HG03064 (cell line): Measurements from ENCODE around the gene PLEKHM2.
"Not testable (repeated sequence)": the region's sequence is repeated elsewhere in the genome, so short reads cannot be mapped to it uniquely, and the experiment has no call there.

Source experiments
- ATAC-seq: cut with Tn5 transposase; IDR thresholded peaks from one replicate; pipeline ENCODE4 v1.9.1; 2021; ENCODE audit warnings: low read depth; ENCODE audit not compliant: unreplicated experiment

Gene PLEKHM2, protein sequence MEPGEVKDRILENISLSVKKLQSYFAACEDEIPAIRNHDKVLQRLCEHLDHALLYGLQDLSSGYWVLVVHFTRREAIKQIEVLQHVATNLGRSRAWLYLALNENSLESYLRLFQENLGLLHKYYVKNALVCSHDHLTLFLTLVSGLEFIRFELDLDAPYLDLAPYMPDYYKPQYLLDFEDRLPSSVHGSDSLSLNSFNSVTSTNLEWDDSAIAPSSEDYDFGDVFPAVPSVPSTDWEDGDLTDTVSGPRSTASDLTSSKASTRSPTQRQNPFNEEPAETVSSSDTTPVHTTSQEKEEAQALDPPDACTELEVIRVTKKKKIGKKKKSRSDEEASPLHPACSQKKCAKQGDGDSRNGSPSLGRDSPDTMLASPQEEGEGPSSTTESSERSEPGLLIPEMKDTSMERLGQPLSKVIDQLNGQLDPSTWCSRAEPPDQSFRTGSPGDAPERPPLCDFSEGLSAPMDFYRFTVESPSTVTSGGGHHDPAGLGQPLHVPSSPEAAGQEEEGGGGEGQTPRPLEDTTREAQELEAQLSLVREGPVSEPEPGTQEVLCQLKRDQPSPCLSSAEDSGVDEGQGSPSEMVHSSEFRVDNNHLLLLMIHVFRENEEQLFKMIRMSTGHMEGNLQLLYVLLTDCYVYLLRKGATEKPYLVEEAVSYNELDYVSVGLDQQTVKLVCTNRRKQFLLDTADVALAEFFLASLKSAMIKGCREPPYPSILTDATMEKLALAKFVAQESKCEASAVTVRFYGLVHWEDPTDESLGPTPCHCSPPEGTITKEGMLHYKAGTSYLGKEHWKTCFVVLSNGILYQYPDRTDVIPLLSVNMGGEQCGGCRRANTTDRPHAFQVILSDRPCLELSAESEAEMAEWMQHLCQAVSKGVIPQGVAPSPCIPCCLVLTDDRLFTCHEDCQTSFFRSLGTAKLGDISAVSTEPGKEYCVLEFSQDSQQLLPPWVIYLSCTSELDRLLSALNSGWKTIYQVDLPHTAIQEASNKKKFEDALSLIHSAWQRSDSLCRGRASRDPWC

DNA sequence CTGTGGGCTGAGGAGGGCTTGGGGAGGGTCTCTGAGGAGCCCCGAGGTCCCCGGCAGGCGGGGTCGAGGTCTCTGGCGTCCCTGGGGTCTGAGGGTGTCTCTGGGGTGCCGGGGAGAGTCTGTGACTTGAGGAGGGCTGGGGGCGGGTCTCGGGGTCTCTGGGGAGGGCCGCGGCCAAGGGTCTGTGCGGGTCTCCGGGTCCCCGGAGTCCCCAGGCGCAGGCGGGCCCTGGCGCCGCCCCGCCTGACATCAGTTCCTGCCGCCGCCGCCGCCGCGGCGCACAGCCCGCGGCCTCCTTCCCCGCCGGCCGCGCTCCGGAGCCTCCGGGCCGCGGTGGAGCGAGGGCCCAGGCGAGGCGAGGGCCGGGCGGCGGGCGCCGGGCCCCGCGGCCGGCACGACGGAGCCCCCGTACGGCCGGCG, at the start of gene PLEKHM2:
PLEKHM2 (plus strand) TSS at position 279 of the 420 bp plus-strand sequence. CDS start 239 bp downstream, outside the sequence.
- no peak for ATAC-seq

DNA sequence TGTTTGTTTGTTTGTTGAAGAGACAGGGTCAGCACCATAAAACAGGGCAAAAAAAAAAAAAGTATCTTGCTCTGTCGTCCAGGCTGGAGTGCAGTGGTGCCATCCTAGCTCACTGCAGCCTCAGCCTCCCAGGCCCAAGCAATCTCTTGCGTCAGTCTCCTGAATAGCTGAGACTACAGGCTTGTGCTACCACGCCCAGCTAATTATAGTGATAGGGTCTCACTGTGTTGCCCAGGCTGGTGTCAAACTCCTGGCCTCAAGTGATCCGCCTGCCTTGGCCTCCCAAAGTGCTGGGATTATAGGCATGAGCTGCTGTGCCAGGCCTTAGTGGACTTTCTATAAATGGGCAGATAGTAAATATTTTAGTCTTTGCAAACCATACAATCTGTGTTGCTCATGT, 47.7 kb upstream of the PLEKHM2 start:
- ATAC-seq: no peak

DNA sequence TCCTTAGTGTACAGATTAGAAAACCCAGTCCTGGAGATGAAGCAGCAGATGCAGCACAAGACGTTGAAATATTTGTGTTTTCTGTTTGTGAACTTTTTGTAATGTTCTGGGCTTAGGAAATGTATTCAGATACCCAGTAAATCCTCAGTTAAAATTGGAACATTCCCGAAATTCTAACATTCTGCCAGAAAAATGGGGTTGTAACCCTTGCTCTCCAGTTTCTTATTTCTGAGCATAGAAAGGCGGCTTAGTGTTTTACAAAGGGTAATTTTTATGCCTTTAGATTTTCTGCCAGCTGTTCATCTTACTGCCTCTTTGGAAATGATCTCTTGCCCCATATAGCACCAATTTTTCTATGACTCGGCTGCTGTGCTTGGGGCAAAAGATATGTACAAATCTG, 46.3 kb upstream of the PLEKHM2 start:
- no peak for ATAC-seq

DNA sequence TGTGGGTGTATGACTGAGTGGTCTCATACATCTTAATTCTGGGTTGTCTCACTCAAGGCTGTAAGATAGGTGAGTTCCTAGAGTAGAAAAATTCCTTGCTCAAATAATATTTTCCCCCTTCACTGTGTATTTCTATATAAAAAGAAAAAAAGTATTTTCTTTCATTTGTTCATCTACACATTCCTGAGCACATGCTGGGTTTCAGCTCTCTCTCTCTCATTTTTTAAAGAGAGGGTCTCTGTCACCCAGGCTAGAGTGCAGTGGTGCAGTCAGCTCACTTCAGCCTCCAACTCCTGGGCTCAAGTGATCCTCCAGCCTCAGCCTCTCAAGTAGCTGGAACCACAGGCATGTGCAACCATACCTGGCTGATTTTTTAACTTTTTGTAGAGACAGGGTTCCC, 44.9 kb upstream of the PLEKHM2 start:
- ATAC-seq: no peak

DNA sequence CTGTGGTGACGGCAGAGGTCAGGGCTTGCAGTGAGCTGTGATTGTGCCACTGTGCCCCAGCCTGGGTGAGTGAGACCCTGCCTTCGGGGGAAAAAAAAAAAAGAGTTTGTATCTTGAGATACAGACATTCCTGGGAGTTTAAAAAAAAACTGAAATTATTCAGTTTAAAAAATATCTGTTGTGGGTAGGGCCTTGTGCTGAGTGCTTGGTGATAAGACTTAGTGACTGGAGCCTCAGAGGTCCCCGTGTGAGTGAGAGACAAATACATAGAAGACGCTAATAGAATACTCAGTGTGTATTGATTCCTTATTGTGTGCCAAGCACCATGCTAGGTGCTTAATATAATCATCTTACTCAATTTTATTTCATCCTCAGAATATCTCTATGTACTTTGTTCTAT, 44.2 kb upstream of the PLEKHM2 start:
- no peak for ATAC-seq

DNA sequence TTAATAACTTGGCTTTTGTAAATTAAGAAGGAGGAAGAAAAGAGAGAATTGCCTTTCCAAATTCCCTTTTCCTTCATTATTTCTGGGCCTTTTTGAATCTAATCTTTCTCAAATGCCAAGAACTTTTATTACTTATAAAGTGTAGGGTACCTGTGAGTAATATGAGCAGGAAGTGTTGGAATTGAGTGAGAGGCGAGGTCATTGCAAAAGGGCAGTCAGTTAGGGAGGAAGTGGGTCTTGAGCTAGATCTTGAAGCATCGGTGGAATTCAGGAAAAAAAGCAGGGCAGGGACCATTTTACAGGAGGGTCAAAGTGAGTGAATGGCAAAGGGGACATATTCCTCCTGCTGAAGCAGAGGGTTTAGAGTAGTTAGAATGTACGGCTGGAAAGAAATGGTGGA, 43.5 kb upstream of the PLEKHM2 start:
- ATAC-seq: no peak

DNA sequence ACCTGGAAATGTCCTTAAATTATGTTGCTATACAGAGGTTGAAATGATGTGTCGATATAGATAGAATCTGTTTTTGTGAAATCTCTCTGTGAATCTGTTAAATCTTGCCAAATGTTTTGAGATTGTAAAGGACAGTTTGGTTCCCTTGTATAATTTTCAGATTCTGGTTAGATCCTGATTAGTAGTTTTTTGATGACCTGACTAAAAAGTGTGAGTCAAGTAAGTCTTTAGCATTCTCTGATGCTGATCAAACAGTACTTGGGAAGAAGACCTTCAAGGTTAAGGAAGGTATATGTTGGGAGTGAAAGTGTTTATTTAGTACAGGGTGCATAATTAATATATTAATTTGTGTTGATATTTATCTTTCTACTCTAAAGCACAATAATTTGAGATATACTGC, 34.2 kb upstream of the PLEKHM2 start:
- ATAC-seq: no peak

DNA sequence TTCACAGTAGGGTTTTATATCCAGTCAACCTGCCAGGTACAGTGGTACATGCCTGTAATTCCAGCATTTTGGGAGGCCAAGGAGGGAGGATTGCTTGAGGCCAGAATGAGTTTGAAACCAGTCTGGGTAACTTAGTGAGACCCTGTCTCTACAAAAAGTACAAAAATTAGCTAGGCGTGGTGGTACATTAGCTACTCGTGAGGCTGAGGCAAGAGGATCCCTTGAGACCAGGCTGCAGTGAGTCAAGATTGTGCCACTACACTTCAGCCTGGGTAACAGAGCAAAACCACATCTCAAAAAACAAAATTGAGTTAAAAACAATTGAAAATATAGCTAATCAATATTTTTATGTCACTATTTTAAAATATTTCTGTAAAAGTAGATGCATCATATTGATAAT, 33.7 kb upstream of the PLEKHM2 start:
- no peak for ATAC-seq

DNA sequence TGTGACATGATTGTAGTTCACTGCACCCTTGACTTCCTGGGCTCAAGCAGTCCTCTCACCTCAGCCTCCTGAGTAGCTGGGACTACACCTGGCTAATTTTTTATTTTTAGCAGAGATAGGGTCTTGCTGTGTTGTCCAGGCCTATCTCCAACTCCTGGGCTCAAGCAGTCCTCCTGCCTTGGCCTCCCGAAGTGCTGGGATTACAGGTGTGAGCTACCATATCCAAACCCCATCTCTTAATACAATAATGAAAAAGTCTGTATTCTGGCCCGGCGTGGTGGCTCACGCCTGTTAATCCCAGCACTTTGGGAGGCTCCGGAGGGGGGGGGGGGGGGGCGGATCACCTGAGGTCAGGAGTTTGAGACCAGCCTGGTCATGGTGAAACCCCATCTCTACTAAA, 32.0 kb upstream of the PLEKHM2 start:
- not testable (repeated sequence) for ATAC-seq

DNA sequence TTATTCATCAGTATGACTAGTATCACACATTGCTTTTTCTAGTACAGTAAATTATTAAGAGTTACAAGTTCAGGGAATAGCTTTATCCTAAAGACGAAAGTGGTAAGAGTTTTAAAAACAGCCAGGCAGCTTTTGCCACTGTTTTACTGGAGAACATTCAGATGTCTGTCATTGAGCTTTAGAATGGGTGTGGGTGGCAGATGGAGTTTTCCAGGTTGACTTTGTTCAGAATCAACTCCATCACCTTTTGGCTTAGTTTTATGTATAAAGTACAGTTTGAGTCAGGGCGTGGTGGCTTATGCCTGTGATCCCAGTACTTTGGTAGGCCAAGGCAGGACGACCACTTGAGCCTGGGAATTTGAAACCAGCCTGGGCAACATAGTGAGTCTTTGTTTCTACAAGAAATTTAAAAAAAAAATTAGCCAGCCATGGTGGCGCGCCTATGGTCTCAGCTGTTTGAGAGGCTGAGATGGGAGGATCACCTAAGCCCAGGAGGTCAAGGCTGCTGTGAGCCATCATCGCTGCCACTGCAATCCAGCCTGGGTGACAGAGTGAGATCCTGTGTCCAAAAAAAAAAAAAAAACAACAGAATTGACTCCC, 29.9 kb upstream of the PLEKHM2 start:
- no peak for ATAC-seq

DNA sequence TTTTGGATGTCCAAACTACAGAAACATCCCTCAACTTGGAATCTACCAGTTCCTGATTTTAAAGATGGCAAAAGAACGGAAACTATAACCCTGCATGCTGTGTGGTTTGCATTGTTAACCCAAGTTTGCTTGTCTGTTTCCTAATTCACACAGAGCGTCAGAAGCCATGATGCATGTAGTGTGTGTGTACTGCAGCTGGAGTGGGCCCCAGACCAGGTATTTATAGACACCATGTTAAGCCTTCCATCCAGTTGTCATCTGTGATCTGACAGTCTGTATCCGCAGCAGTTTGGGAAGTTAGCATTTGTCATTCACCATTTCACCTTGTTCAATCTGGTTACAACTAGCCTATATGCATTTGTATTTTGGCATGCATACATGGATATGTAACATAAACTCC, 27.7 kb upstream of the PLEKHM2 start:
- ATAC-seq: no peak

DNA sequence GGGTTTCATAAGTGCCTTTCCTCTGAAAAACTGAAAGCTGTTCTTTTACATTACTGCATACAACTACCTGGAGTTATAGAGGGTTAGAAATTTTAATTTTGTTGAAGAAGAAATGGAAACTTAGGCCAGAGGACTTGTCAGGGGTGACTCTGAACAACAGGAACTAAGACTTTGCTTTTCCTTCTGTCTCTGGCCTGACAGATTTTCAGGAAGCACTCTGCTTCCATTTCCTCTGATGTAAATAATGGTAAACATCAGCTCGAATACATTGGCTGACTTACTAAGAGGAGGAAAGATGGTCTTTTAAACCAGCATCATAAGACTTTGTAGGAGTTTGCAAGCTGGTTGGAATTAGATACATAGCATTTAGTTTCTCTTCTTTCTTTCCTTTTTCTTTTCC, 27.1 kb upstream of the PLEKHM2 start:
- no peak for ATAC-seq

DNA sequence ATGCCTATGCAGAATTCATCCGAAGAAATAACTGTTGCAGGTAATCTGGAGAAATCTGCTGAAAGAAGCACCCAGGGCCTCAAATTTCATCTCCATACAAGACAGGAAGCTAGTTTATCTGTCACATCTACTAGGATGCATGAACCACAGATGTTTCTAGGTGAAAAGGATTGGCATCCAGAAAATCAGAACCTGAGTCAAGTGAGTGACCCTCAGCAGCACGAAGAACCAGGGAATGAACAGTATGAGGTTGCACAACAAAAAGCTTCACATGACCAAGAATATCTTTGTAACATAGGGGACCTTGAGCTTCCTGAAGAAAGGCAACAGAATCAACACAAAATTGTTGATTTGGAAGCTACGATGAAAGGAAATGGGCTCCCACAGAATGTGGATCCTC, 24.0 kb upstream of the PLEKHM2 start:
- no peak for ATAC-seq

DNA sequence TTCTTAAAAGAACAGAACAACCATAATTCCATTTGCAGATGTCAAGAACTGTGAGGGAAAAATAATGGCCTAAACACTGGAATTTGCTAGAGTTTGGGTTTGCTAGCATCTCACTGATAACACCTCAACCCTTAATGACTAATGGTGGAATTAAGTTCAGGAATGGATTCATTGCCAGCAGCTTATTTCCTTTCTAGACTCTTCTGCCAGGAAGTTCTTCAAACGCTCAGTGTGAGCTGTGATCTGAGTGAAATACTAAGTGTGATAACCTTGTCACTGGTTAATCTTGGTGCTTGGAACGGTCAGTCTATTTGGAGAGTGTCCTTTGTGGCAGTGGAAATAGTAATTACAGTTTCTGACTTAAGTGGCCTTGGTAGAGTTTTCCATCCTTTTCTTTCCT, 21.6 kb upstream of the PLEKHM2 start:
- no peak for ATAC-seq

DNA sequence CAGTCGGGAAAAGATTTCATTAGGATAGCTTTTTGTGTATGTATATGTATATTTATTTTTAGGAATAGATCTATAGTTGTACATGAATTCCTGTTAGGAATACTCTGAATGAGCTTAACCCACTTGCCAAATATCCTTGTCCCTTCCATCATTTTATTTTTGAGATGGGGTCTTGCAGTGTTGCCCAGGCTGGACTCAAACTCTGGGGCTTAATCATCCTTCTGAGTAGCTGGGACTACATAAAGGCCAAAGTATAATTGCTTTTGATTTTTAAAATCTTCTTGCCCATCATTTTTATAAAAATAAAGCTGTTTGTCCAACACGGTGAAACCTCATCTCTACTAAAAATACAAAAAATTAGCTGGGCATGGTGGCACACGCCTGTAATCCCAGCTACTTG, 20.2 kb upstream of the PLEKHM2 start:
- no peak for ATAC-seq

DNA sequence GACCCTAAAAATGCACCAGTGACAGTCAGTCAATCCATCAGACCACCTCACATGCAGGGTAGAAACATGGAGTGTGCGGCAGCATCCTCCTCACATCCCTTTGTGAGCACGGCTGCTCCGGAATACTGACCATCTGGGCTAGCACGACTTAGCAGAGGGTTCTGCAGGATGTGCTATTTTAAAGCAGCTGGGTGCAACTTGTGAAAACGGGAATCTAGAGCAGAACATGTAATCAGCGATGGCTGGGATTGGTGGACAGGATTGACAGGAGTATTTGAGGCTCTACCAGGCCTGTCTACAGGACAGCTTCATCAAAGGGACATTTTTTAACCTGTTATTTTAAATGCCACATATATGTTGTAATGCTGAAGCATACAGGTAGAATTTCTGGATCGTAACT, 16.8 kb upstream of the PLEKHM2 start:
- no peak for ATAC-seq

DNA sequence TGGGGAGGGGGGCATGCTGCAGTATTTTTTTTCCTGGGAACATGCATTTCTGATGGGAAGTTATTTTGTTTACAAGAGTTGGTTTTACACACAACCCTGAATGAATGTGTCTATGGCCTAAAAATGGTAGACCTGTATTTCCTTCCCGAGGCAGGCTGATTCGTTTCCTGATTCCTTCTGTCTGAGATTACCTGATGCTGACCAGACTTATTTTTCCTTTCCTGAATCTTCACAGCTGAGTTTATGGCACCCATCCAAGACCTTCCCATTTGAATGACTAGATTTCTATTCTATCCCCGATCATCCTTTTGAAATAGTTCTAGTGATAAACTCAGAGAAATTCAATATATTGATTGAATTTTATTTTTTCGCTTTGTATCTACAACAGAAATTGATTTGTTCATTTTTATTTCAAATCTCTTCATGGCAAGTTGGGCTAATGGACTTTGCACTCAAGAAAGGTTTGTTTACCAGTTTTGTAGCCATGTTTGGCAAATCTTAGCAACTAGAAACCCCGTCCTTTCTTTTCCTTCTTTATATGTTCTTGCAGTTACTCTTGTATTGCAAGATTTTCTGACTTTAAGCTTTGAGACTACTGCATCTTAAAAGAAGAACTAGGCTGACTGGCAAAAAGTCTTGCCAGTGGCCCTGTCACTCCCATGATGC, 15.9 kb upstream of the PLEKHM2 start:
- ATAC-seq: no peak

DNA sequence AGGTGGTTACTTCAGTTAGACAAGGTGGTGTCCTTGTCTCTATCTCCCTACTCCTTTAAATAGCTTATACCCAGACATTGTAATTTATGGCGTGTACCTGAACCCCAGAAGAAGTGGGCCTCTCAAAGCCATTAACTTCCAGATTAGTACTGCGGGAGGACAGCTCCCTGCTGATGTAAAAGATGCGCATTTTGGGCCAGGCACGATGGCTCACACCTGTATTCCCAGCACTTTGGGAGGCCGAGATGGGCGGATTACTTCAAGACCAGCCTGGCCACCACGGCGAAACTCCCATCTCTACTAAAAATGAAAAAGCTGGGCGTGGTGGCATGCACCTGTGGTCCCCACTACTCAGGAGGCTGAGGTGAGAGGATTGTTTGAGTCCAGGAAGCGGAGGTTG, 15.0 kb upstream of the PLEKHM2 start:
- no peak for ATAC-seq

DNA sequence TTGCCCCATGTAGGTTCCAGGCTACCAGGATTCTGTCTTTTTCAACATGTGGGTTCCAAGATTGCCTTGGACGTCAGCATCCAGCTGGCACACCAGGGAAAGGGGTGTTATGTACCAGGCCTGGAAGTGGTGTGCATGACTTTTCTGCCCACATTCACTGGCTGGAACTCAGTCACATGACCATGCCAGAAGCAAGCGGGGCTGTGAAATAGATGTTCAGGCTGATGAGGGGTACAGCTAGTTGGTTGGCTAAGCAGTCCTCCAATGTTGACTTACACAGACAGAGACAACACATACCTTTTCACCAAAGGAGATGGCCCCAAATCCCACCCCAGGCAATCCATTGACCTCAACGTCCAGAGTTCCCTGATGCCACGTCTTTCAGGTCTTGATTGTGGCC, 14.3 kb upstream of the PLEKHM2 start:
- no peak for ATAC-seq

DNA sequence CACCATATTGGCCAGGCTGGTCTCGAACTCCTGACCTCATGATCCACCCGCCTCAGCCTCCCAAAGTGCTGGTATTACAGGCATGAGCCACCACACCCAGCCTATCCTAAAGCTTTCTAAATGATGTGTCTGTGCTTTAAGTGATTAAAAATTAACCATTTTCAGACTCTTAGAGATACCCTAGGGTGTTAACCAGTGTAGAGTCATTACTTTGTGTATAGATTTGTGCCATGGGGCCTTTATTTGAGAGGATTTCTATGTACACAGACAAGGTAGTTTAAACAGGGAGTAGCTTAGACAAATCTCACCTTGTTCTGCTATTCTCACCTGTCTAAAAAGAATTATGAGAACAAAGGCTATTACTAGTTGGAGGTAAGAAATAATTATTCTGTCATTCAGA, 12.7 kb upstream of the PLEKHM2 start:
- no peak for ATAC-seq
